HG02763 (cell line): ENCODE data around the gene LDB2.

Experiments used
- ATAC-seq: cut with Tn5 transposase; IDR thresholded peaks from one replicate; pipeline ENCODE4 v1.9.1; 2021; ENCODE audit warnings: mild to moderate bottlenecking, moderate library complexity; ENCODE audit not compliant: unreplicated experiment

LDB2 gene

GRCh38 chr4:16809064-16809463, 89.4 kb downstream of the LDB2 start:
- ATAC-seq = no peak

GRCh38 chr4:16807355-16807754, 91.1 kb downstream of the LDB2 start:
- ATAC-seq = no peak

DNA sequence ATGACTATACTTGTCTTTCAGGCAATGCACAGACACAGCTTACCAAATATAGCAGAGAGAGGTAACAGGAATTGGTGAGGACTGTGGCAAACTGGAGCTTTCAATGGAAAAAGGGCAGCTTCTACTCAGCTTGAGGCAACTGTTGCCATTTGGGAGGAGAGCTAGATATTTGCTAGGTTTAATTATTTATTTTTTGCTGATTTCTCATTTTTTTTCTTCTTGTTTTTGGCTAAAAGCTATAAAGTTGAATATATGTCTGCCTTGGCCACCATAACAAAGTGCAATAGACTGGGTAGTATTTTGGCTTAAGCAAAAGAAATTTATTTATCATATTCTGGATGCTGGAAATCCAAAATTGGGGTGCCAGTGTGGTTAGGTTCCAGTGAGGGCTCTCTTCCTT, 93.9 kb downstream of the LDB2 start:
- ATAC-seq = no peak

- no peak for ATAC-seq
These were observed 96.4 kb downstream of the LDB2 start for GRCh38 chr4:16802044-16802443.

DNA sequence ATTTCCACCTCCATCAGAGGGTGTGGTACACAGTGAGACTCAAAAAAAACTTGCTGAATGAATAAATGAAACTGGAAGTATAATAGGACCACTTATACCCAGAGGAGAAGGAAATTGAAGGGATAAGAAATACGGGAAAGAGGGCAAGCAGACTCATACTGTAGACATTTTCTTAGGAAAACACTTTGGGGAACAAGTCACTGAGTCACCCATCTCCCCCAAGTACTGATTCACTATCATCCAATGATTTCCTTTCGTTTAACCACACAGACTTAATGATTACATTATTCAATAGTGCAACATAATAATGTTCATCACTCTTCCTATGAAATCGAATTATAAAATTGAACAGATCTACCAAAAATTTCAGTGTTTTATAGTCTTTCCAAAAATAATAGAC, 97.1 kb downstream of the LDB2 start:
- no peak for ATAC-seq

DNA sequence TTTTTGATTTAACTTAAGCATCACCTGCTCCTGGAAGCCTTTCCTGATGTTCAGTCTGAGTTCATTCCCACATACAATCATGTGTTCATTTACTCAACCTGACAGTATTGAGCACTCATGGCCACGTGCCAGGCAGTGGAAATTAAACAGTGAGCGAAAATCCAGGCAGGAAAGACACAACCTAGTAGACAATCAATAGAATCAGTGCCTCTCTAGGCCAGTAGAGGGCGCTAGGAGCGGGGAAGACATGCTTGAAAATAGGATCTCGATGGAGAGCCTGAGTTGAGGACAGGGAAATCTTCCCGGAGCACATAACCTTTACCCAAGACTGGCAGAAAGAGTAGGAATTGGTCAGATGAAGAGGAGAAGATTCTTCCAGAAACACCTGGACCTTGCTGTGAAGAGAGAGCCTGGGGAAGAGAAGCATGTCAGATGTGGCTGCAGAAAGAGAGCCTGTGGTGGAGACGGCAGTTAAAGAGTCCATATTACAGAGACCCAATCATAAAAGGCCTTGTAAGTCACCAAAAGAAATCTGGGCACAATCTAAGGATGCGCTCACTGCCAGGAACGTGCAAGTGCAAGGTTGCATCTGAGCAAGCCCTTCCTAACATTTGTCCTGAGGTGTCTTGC, 103.5 kb downstream of the LDB2 start:
- ATAC-seq = no peak

DNA sequence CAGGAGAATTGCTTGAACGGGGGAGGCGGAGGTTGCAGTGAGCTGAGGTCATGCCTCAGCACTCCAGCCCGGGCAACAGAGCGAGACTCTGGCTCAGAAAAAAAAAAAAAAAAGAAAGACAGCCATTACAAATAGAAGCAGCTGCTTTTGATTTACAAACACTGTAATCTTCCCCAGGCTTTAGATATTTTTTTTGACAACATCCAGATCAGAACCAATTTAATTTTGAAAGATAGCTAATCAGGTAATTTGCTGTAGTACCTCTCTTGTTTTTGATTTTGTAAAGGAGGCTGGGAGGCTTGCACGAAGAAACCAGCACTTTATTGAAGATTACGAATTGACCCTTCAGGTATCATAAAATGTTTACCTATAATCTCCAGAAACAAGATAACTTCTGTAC, 107.0 kb downstream of the LDB2 start:
- no peak for ATAC-seq

- no peak for ATAC-seq
These were observed 107.9 kb downstream of the LDB2 start for GRCh38 chr4:16790508-16790907.

- no peak for ATAC-seq
These were observed 109.6 kb downstream of the LDB2 start for GRCh38 chr4:16788868-16789267.

DNA sequence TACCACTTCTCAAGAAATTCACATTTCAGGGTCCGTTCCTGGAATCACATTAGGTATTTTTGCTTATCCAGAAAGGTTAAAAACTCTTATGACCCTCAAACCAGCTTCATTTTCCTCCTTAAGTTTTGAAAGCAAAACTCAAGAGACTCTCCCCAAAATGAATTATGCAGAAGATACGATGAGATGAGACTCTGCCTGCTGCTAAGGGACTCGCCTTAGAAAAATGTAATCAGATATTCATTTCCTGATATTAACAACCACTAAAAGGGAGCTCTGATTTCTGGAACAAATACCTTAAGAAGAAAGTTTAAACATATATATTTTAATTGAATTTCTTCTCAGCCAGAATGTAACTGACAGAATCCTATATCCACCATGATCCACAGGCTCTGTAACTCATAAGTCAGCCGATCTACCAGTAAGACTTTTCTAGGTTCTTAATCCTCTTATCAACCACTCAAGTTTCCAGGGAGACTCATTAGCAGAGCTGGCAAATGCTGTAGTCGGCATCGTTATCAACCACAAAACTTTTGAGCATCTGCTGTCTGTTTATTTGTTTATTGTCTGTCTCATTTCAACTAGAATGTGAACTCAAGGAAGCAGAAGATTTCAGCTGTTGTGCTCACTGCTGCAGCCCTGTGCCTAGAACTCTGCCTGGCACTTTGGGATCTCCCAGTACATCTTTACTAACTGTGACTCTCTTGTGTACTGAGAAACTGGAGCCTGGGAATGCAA, 112.5 kb downstream of the LDB2 start:
- no peak for ATAC-seq

GRCh38 chr4:16783119-16783518, 115.3 kb downstream of the LDB2 start:
- ATAC-seq = no peak

GRCh38 chr4:16779028-16779675, 119.3 kb downstream of the LDB2 start:
- ATAC-seq = no peak

DNA sequence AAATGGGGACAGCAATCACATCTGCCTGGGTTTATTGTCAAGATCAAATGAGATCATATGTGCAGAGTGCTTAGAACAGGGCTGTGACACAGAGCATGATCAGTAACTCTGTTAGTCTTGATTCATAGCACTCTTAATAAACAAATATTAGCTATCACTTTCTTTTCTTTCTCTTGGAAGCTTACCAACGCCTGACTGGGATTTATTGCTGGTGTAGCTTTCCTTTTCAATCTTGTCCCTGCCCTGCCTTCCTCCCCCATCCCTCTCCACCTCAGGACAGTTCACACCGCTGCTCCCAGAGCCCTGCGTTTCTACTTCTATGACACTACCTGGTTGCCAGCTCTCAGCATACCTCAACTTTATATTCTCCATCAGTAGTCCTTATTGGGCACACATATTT, 120.7 kb downstream of the LDB2 start:
- no peak for ATAC-seq

DNA sequence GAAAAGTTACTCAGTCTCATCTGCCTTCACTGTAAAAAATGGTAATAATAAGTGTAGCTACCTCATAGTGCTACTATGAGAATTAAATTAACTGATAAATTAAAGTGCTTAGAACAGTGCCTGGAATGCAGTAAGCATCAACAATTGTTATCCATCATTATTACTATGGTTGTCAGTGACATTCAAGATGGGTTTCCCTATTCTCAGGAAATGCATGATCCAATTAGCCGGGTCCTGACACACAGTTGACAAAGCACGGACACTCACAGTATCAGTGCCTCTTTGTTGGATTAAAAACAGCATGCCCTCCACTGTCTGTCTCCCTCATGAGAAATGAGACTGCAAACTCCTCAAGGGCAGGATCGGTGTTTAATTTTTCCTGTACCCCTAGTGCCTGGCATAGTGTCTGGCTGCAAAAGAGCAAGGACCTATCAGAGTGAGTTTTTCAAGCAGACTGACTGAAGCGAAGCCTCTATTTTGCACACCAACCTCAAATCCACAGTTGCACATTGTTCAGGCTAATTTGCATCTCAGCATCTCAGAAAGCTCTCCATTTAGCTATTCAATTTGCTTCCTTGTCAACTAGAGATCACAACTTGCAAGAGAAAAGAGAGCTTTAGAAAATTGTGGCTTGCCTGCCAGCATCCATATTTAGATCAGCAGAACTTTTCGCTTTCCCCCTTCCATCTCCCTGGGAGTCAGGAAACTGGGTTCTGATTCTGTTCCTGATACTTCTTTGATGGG, 122.9 kb downstream of the LDB2 start:
- ATAC-seq = no peak

- no peak for ATAC-seq
These were observed 126.0 kb downstream of the LDB2 start for GRCh38 chr4:16772366-16772850.

GRCh38 chr4:16770710-16771285, 127.6 kb downstream of the LDB2 start:
- no peak for ATAC-seq

GRCh38 chr4:16767861-16768260, 130.6 kb downstream of the LDB2 start:
- no peak for ATAC-seq

DNA sequence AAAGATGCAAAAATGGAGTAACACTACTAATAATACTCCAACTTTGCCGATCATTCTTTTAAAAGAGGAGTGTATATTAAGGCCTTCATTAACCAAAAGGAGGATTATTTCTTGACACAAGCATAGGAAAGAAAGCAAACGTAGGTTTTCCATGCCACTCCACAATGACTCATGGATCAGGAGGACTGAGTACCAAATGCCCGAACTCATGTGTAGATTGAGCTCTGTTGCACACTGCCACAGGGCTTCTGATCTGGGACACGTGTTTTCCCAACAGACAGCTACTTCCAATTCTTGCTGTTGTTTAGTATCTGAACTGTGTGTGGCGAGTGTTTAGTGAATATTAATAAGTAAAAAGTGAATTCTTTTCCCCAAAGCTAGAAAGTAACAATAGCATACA, 131.2 kb downstream of the LDB2 start:
- ATAC-seq = no peak

GRCh38 chr4:16765546-16765945, 132.9 kb downstream of the LDB2 start:
- ATAC-seq = no peak

- ATAC-seq = no peak
These were observed 133.8 kb downstream of the LDB2 start for GRCh38 chr4:16764622-16765021.
